BE2C (cell line): ENCODE data around the gene ATP6V0E1.

Source experiments
- DNase-seq: peaks from one replicate; pipeline ENCODE4 v3.0.0-alpha.2; 2020
- H3K27me3 ChIP-seq: fragments of 250-450 bp; sonication (Bioruptor Pico); 2 replicates; pipeline ENCODE4 v1.5.1; 2020; ENCODE audit warnings: mild to moderate bottlenecking
- H3K36me3 ChIP-seq: fragments of 250-450 bp; sonication (Bioruptor Pico); 2 replicates; pipeline ENCODE4 v1.5.1; 2020; ENCODE audit warnings: mild to moderate bottlenecking
- H3K4me1 ChIP-seq: fragments of 250-450 bp; sonication (Bioruptor Pico); 2 replicates; pipeline ENCODE4 v1.5.1; 2020
- H3K4me3 ChIP-seq: 2 replicates; pipeline ENCODE4 v1.5.1; 2011; ENCODE audit warnings: low read depth, low read length
- H3K9me3 ChIP-seq: fragments of 250-450 bp; sonication (Bioruptor Pico); 2 replicates; pipeline ENCODE4 v1.5.1; 2020
- TF ChIP-seq, protein P1 (sequence below): IDR thresholded peaks from 2 replicates; pipeline ENCODE4 v1.5.1; 2012; ENCODE audit warnings: mild to moderate bottlenecking, low read depth, low read length

Gene ATP6V0E1

DNA sequence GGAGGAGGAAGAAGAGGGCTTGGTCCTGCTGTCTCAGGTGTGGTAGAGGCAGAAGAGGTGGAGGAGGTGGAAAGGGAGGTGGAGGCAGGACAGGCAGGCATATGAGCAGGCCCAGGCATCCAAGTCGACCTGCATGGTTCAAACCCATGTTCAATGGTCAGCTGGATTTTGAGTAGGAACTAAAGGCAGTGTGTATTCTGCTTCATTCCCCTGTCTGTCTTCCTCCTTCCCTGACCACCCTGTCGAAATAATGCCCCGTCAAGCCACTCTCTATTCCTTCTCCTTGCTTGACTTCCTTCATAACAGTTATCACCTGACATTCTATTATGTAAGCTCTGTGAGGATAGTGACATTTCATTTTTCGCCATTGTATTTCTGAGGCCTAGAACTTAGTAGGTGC is 34.8 kb downstream of the ATP6V0E1 start:
- Histone ChIP-seq H3K9me3 (no peaks in the 10 kb centered on the region), H3K36me3 (peaks cover 24% of the 10 kb centered on the region), H3K4me3 (no peak overlapping the region), H3K4me1 (no peaks in the 10 kb centered on the region), H3K27me3 (no peaks in the 10 kb centered on the region)
- DNase-seq, result no peak
- TF ChIP-seq, protein P1, sequence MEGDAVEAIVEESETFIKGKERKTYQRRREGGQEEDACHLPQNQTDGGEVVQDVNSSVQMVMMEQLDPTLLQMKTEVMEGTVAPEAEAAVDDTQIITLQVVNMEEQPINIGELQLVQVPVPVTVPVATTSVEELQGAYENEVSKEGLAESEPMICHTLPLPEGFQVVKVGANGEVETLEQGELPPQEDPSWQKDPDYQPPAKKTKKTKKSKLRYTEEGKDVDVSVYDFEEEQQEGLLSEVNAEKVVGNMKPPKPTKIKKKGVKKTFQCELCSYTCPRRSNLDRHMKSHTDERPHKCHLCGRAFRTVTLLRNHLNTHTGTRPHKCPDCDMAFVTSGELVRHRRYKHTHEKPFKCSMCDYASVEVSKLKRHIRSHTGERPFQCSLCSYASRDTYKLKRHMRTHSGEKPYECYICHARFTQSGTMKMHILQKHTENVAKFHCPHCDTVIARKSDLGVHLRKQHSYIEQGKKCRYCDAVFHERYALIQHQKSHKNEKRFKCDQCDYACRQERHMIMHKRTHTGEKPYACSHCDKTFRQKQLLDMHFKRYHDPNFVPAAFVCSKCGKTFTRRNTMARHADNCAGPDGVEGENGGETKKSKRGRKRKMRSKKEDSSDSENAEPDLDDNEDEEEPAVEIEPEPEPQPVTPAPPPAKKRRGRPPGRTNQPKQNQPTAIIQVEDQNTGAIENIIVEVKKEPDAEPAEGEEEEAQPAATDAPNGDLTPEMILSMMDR, result no peak

DNA sequence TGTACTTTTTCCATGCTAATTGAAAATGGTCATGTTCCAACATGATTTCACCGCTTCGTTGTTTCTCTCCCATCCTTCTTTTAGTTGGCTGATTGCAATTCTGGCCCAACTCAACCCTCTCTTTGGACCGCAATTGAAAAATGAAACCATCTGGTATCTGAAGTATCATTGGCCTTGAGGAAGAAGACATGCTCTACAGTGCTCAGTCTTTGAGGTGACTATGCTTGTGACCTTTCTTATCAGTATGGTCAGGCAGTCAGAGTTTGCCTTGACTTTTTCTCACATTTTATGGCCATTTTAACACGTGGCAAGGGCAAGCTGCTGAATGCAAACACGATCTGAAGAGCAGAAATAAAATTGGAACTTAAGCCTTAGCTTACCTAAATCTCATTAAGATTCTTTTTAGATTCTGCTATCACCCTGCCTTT is 36.6 kb downstream of the ATP6V0E1 start:
- H3K36me3 ChIP-seq, result peaks cover 28% of the 10 kb centered on the region
- DNase-seq, result no peak
- no peak overlapping the region for H3K4me3 ChIP-seq
- no peaks in the 10 kb centered on the region for H3K9me3 ChIP-seq
- H3K4me1 ChIP-seq, result no peaks in the 10 kb centered on the region
- no peaks in the 10 kb centered on the region for H3K27me3 ChIP-seq
- TF ChIP-seq, protein P1, result no peak

DNA sequence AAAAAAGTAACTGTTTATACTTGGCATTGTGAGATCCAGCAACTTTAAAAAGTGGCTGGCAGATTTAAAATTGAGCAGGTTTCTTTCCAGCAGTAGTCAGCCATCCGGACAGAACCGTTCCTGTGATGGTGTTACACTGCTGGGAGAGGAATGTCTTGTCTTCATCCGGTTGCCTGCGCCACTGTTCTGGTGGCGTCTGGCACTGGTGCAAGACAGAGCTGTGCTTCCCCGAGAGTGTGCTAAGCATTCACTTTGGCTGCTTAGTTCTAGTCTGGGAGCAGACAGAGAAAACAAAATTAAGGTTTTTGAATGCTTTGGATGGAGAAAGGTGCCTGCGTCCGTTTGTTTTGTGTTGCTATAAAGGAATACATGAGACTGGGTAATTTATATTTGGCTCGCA is 37.1 kb downstream of the ATP6V0E1 start:
- Histone ChIP-seq H3K4me3 (no peak overlapping the region), H3K4me1 (no peaks in the 10 kb centered on the region), H3K9me3 (no peaks in the 10 kb centered on the region), H3K36me3 (peaks cover 28% of the 10 kb centered on the region), H3K27me3 (no peaks in the 10 kb centered on the region)
- TF ChIP-seq, protein P1, result no peak
- DNase-seq, result no peak

DNA sequence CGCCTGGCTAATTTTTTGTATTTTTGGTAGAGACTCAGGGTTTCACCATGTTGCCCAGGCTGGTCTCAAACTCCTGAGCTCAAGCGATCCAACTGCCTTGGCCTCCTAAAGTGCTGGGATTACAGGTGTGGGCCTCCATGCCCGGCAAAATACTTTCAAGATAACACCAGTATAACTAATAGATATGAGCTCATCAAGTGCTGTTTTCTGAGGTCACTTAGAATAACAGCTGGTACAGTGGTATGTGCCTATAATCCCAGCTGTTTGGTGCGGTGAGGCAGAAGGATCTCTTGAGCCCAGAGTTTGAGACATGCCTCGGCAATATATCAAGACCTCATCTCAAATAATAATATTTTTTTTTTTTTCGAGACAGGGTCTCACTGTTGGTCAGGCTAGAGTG is 42.1 kb downstream of the ATP6V0E1 start:
- Histone ChIP-seq H3K27me3 (no peaks in the 10 kb centered on the region), H3K4me3 (no peak overlapping the region), H3K9me3 (no peaks in the 10 kb centered on the region), H3K4me1 (no peaks in the 10 kb centered on the region), H3K36me3 (peaks cover 22% of the 10 kb centered on the region)
- TF ChIP-seq, protein P1, result no peak
- no peak for DNase-seq

DNA sequence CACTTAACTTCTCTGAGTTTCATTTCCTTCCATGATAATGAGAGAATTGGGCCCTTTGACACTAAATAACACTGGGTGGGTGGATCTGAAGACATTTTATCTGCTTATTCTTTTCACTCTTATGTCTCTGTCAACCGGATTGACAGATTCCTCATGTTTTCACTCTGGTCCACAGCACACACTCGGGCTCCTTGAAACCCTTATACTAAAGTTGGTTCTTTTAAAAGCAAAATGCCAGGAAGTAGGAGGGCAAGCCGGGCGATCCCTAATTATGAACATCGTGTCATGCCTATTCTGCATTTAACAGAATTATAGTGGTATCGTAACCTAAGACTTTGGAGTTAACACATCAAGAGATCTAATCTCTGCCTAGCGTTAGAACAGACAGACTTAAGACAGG is 44.3 kb downstream of the ATP6V0E1 start:
- no peak for DNase-seq
- Histone ChIP-seq H3K9me3 (no peaks in the 10 kb centered on the region), H3K36me3 (peaks cover 6% of the 10 kb centered on the region; the same call in 1 of the 2 replicates), H3K27me3 (no peaks in the 10 kb centered on the region), H3K4me3 (no peak overlapping the region), H3K4me1 (no peaks in the 10 kb centered on the region)
- TF ChIP-seq, protein P1, result no peak

DNA sequence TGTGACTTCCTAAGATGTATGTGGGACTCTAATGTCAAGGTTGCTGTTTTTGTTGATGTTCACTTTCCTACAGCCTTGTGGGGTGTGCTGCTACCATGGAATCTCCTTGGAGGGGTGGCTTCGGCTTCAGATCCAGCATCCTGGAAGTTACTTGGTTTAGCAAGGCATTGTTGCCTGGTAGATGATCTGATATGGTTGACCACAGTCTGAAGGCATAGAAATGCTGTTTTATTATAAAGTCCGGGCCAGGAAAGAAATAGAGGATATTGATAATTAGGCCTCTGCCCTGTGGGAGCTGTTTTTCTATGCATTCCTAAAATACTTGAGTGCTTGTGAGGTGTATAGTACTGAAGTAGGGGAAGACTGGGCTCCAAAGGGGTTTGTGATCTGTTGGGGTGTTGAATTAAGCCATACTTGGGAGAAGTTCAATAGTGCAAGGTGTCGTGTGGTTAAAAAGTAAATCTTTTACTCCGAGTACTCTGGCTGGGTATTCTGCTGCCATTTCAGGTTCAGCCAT is 45.3 kb downstream of the ATP6V0E1 start:
- H3K4me1 ChIP-seq, result no peaks in the 10 kb centered on the region
- H3K36me3 ChIP-seq, result no peaks in the 10 kb centered on the region
- no peak for DNase-seq
- no peaks in the 10 kb centered on the region for H3K27me3 ChIP-seq
- H3K4me3 ChIP-seq, result no peak overlapping the region
- TF ChIP-seq, protein P1, result no peak
- no peaks in the 10 kb centered on the region for H3K9me3 ChIP-seq
